ENCODE measurements around the gene DENND4B.

The DENND4B gene

DNA sequence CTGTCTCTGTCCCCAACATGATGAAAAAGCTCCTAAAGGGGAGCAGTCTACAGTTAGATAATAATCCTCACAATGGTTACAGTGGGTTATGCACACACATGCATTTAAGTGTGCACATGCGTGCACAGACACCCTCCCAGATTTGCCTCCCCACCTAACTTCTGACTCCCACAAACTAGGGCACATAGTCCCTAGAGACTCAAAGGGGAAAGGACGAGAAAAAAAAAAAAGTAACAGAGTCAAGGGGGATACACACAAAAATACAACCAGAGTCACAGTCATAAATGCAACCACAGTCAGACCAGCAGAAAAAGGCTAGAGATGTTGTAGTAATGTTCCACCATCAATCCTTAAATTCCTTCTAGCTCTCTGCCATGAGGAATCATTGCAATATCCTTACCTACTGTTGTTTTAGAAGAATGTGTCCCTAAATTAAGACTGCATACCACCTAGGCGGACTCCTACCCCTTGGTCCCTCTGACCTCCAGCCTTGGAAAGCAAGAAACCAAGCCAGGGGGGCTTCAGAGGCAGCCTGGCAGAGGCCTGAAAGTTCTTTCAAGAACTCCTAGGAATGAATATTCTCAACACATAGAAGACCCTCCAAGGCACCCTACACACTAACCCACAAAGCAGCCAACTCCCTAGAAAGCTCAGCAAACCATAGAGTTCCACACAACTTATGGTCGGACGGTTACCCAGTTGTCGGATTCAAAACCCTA lies 10.6 kb upstream of the DENND4B start:
- Histone ChIP-seq H3K4me1 (peaks cover 7% of the 10 kb centered on the region), H3K27me3 (ENCODE audit: control insufficient read depth, insufficient read depth, low read length) (no peaks in the 10 kb centered on the region), H3K4me2 (ENCODE audit: low read length) (peak overlapping the region; percentile 80), H3K4me3 (ENCODE audit: low read depth, low read length) (peak overlapping the region; percentile 92), H3K9me3 (ENCODE audit: control insufficient read depth, low read length) (no peaks in the 10 kb centered on the region), H3K27ac (no peak overlapping the region), H3K36me3 (ENCODE audit: control insufficient read depth, insufficient read depth, low read length) (no peaks in the 10 kb centered on the region), H3K79me2 (peaks cover 20% of the 10 kb centered on the region), H3K9ac (no peak overlapping the region), H2AFZ (no peak overlapping the region)
- TF ChIP-seq, protein P1, sequence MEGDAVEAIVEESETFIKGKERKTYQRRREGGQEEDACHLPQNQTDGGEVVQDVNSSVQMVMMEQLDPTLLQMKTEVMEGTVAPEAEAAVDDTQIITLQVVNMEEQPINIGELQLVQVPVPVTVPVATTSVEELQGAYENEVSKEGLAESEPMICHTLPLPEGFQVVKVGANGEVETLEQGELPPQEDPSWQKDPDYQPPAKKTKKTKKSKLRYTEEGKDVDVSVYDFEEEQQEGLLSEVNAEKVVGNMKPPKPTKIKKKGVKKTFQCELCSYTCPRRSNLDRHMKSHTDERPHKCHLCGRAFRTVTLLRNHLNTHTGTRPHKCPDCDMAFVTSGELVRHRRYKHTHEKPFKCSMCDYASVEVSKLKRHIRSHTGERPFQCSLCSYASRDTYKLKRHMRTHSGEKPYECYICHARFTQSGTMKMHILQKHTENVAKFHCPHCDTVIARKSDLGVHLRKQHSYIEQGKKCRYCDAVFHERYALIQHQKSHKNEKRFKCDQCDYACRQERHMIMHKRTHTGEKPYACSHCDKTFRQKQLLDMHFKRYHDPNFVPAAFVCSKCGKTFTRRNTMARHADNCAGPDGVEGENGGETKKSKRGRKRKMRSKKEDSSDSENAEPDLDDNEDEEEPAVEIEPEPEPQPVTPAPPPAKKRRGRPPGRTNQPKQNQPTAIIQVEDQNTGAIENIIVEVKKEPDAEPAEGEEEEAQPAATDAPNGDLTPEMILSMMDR (IDR thresholded peaks at IDR 0.05) = no peak

- Histone ChIP-seq H3K9ac (no peak overlapping the region), H3K79me2 (peaks cover 20% of the 10 kb centered on the region), H3K9me3 (ENCODE audit: control insufficient read depth, low read length) (no peaks in the 10 kb centered on the region), H3K36me3 (ENCODE audit: control insufficient read depth, insufficient read depth, low read length) (no peaks in the 10 kb centered on the region), H3K4me1 (peaks cover 7% of the 10 kb centered on the region), H2AFZ (no peak overlapping the region), H3K27ac (no peak overlapping the region), H3K27me3 (ENCODE audit: control insufficient read depth, insufficient read depth, low read length) (no peaks in the 10 kb centered on the region), H3K4me2 (ENCODE audit: low read length) (no peak overlapping the region), H3K4me3 (ENCODE audit: low read depth, low read length) (no peak overlapping the region)
- TF ChIP-seq, protein P1 (IDR thresholded peaks at IDR 0.05) = no peak
These were observed 8.3 kb upstream of the DENND4B start for GRCh38 chr1:153954826-153955225.

DNA sequence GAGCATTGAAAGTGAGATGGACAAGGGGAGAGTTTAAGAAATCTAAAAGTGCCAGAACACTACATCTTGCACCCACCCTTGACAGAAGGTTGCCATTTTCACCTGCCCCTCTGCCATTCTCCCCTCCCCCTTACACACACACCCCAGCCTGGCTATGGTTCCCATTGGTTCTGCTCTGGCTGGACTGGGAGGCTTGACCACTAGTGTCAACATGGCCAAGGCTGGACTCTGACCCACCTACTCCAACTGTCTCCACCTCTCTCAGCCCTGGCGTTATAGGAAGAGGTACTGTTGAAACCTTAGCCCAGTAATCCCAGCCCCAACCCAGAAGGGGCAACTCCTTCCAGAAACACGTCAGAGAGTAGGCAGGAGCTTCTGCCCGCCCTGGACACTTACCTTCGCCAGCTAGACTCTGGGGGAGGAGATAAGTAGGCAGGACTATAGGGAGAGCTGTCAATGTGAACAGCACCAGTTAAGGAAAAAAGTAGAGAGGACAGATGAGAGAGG lies 7.4 kb upstream of the DENND4B start:
- no peak overlapping the region for H2AFZ ChIP-seq
- no peak overlapping the region for H3K4me2 ChIP-seq (ENCODE audit: low read length)
- H3K9me3 ChIP-seq (ENCODE audit: control insufficient read depth, low read length) = no peaks in the 10 kb centered on the region
- no peaks in the 10 kb centered on the region for H3K36me3 ChIP-seq (ENCODE audit: control insufficient read depth, insufficient read depth, low read length)
- TF ChIP-seq, protein P1 (IDR thresholded peaks at IDR 0.05) = no peak
- no peak overlapping the region for H3K9ac ChIP-seq
- peaks cover 7% of the 10 kb centered on the region for H3K4me1 ChIP-seq
- H3K4me3 ChIP-seq (ENCODE audit: low read depth, low read length) = no peak overlapping the region
- no peak overlapping the region for H3K27ac ChIP-seq
- no peaks in the 10 kb centered on the region for H3K27me3 ChIP-seq (ENCODE audit: control insufficient read depth, insufficient read depth, low read length)
- peaks cover 20% of the 10 kb centered on the region for H3K79me2 ChIP-seq

GRCh38 chr1:153951801-153952200 lies 5.3 kb upstream of the DENND4B start:
- peaks cover under 1% of the 10 kb centered on the region for H3K4me1 ChIP-seq
- no peak overlapping the region for H3K4me3 ChIP-seq (ENCODE audit: low read depth, low read length)
- H3K9ac ChIP-seq = no peak overlapping the region
- no peak overlapping the region for H3K27ac ChIP-seq
- no peak overlapping the region for H2AFZ ChIP-seq
- H3K36me3 ChIP-seq (ENCODE audit: control insufficient read depth, insufficient read depth, low read length) = no peaks in the 10 kb centered on the region
- H3K79me2 ChIP-seq = peaks cover 9% of the 10 kb centered on the region
- TF ChIP-seq, protein P1 (IDR thresholded peaks at IDR 0.05) = no peak
- H3K4me2 ChIP-seq (ENCODE audit: low read length) = no peak overlapping the region
- H3K27me3 ChIP-seq (ENCODE audit: control insufficient read depth, insufficient read depth, low read length) = no peaks in the 10 kb centered on the region
- no peaks in the 10 kb centered on the region for H3K9me3 ChIP-seq (ENCODE audit: control insufficient read depth, low read length)

DNA sequence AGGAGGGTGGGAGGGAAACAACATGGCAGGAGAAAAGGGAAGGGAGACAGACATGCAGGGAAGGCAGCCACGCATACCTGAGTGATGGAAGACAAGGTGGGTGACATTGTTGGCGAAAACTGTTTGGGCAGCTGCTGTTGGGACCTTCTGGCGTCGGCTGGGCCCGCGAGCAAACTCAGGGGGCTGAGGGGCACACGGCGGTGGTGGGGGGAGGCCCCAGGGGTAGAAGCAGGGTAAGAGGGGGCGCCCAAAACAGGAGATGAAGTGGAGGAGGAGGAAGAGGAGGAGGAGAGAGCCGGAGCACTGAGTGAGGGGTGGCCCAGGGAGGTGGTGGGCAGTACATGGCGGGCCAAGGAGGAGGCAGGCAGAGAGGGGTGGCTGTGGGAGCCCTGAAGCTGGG lies 4.7 kb upstream of the DENND4B start:
- H3K9ac ChIP-seq = no peak overlapping the region
- H3K4me1 ChIP-seq = no peaks in the 10 kb centered on the region
- no peaks in the 10 kb centered on the region for H3K27me3 ChIP-seq (ENCODE audit: control insufficient read depth, insufficient read depth, low read length)
- no peaks in the 10 kb centered on the region for H3K36me3 ChIP-seq (ENCODE audit: control insufficient read depth, insufficient read depth, low read length)
- peaks cover 5% of the 10 kb centered on the region for H3K79me2 ChIP-seq
- H2AFZ ChIP-seq = no peak overlapping the region
- no peaks in the 10 kb centered on the region for H3K9me3 ChIP-seq (ENCODE audit: control insufficient read depth, low read length)
- TF ChIP-seq, protein P1 (IDR thresholded peaks at IDR 0.05) = no peak
- no peak overlapping the region for H3K4me2 ChIP-seq (ENCODE audit: low read length)
- no peak overlapping the region for H3K4me3 ChIP-seq (ENCODE audit: low read depth, low read length)
- no peak overlapping the region for H3K27ac ChIP-seq
